Tibial nerve (tissue), 4 donors: ENCODE measurements around the gene GPR141. TPM values are rescaled to one million over a fixed set of nuclear protein-coding genes. Genes with fewer than 3 reads are reported as not detected.
A peak's percentile ranks its signal among the peaks of the same experiment; 100 is the strongest.

ENCODE experiments used
- DNase-seq, 2 donors: peaks; one replicate each; pipeline ENCODE4 v3.0.0-alpha.2; 2019; ENCODE audit warnings: low spot score in 2 of 2
- H3K27ac ChIP-seq, 4 donors: fragments of 200-600 bp; sonication (generic) in 3 of 4; one replicate each; pipeline ENCODE4 v1.5.1; 2017 to 2019; ENCODE audit warnings: mild to moderate bottlenecking in 1 of 4
- H3K27me3 ChIP-seq, 2 donors: fragments of 200-600 bp; sonication (generic) in 1 of 2; one replicate each; pipeline versions ENCODE4 v1.5.1 to v1.6.0; 2017 to 2019
- H3K36me3 ChIP-seq, 3 donors: fragments of 200-600 bp; sonication (generic); one replicate each; pipeline ENCODE4 v1.5.1; 2018 to 2019
- H3K4me1 ChIP-seq, 4 donors: fragments of 200-600 bp; sonication (generic) in 3 of 4; one replicate each; pipeline ENCODE4 v1.5.1; 2017 to 2019
- H3K4me3 ChIP-seq, 4 donors: fragments of 200-600 bp; sonication (generic) in 3 of 4; one replicate each; pipeline ENCODE4 v1.5.1; 2017 to 2019; ENCODE audit warnings: mild to moderate bottlenecking in 1 of 4, moderate library complexity in 1 of 4
- H3K9me3 ChIP-seq, 4 donors: fragments of 200-600 bp; sonication (generic) in 3 of 4; one replicate each; pipeline ENCODE4 v1.5.1; 2017 to 2019
- EP300 ChIP-seq, 2 donors: sonication (generic); formaldehyde crosslinking; IDR thresholded peaks; one replicate each; pipeline ENCODE4 v1.6.1; 2017; ENCODE audit warnings: antibody characterized with exemption in 2 of 2, mild to moderate bottlenecking in 1 of 2
- POLR2A ChIP-seq, 2 donors: fragments of 450-650 bp; IDR thresholded peaks; one replicate each; pipeline ENCODE4 v1.6.1; 2017; ENCODE audit warnings: antibody characterized with exemption in 2 of 2, mild to moderate bottlenecking in 2 of 2, moderate library complexity in 2 of 2
- WGBS, 2 donors: methylation state at CpG; one replicate each; pipeline ENCODE4 v1.1.5; 2018; 5-methylcytosine and 5-hydroxymethylcytosine counted together
- total RNA-seq, 4 donors: library from RNA; depleted of rRNA; stranded (reverse); fragments of >200 nt; gene quantifications; one replicate each; pipeline ENCODE4 v1.1.0, GENCODE V29; 2016
- TF ChIP-seq, protein P1 (sequence below), 5 experiments: fragments of 200-600 bp in 3 of 5; fragments of 450-650 bp in 2 of 5; sonication (generic) in 3 of 5; IDR thresholded peaks; one replicate each; pipeline ENCODE4 v1.5.1; 2016 to 2019; ENCODE audit warnings: antibody characterized with exemption in 5 of 5, mild to moderate bottlenecking in 3 of 5, moderate library complexity in 2 of 5

The GPR141 gene, protein sequence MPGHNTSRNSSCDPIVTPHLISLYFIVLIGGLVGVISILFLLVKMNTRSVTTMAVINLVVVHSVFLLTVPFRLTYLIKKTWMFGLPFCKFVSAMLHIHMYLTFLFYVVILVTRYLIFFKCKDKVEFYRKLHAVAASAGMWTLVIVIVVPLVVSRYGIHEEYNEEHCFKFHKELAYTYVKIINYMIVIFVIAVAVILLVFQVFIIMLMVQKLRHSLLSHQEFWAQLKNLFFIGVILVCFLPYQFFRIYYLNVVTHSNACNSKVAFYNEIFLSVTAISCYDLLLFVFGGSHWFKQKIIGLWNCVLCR
- total RNA-seq: 1 to 10 TPM in 1 of 4 donors, under 1 TPM in 1, not detected in 2; 0.84 to 3.1 TPM

DNA sequence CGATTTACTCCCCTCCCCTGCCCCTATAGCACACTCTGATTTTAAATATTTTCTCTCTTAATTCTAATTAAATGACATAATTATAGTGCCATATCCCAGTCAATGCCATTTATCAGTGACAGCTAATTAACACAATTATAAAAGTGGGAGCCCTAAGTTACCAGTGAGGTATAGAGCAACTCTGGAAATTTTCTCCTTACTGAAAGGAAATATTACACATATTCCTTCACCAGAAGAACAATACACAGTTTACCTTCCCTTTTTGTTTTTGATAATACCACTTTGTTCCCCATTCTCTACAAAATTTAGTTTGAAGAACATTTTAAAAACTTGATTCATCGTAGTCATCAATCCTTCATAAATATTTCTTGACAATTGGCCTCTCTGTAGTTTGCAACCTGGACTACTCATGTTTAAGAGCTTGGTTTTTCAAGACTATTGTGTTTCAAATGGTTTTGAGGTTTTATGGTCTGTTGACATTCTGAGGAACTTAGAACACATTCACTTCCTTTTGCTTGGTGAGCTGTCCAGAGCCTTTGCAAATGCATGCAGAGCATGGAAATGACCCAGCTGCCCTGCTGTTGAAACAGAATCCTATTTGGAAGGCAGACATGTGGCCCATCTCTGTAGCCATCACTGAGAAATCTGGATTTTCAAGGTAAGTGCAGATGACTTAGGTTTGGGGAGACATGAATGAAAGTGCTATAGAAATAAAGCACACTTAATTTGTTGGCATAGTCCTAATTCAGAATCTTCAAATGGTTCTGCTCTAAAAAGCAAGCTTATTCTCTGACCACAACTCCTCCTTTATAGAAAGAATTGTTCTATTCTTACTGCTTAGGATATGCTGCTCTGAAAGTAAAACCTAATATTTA, at the start of gene GPR141:
Gene GPR141, plus strand, starts transcription at position 521 of the 875 bp plus-strand sequence. CDS start 56,628 bp downstream, outside the sequence.
- DNase-seq: no peak
- H3K27ac ChIP-seq: peak within 1 kb of the TSS in 1 of 4 donors; percentile 20
- peaks cover 0 to 10% (median 0%) of the 10 kb centered on the region in 4 donors for H3K4me1 ChIP-seq
- H3K36me3 ChIP-seq: no peaks in the 10 kb centered on the region
- H3K27me3 ChIP-seq: no peaks in the 10 kb centered on the region
- H3K9me3 ChIP-seq: no peaks in the 10 kb centered on the region
- H3K4me3 ChIP-seq: no peak within 1 kb of the TSS
- WGBS, 2 donors: 54 to 55% methylated on average over 2 of the region's 2 CpGs
- TF ChIP-seq POLR2A (IDR thresholded peaks at IDR 0.05) (no peak), EP300 (IDR thresholded peaks at IDR 0.05) (no peak)
- TF ChIP-seq, protein P1, sequence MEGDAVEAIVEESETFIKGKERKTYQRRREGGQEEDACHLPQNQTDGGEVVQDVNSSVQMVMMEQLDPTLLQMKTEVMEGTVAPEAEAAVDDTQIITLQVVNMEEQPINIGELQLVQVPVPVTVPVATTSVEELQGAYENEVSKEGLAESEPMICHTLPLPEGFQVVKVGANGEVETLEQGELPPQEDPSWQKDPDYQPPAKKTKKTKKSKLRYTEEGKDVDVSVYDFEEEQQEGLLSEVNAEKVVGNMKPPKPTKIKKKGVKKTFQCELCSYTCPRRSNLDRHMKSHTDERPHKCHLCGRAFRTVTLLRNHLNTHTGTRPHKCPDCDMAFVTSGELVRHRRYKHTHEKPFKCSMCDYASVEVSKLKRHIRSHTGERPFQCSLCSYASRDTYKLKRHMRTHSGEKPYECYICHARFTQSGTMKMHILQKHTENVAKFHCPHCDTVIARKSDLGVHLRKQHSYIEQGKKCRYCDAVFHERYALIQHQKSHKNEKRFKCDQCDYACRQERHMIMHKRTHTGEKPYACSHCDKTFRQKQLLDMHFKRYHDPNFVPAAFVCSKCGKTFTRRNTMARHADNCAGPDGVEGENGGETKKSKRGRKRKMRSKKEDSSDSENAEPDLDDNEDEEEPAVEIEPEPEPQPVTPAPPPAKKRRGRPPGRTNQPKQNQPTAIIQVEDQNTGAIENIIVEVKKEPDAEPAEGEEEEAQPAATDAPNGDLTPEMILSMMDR (IDR thresholded peaks at IDR 0.05): no peak

DNA sequence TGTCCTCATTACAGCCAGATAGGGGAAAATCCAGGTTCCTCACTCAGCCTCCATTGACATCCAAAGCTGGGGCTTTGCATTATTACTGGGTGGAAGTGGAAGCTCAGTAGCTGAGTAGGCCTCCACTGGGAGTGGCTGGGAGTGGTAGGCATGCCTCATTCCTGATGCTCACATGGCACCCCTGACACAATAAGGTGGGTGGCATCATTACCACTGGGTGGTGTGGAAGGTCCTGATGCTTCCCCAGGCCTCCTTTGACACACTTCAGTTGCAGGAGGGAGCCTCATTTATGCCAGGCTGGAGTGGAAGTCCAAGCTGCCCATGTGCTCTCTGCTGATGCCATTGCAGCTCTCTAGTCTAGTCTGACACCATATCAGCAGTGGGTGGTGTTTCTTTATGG, 48.2 kb upstream of the GPR141 start:
- DNase-seq: no peak
- TF ChIP-seq POLR2A (IDR thresholded peaks at IDR 0.05): no peak
- TF ChIP-seq EP300 (IDR thresholded peaks at IDR 0.05): no peak
- TF ChIP-seq, protein P1 (IDR thresholded peaks at IDR 0.05): no peak
- no peak overlapping the region for H3K27ac ChIP-seq
- H3K4me1 ChIP-seq: no peaks in the 10 kb centered on the region
- no peaks in the 10 kb centered on the region for H3K27me3 ChIP-seq
- peaks cover 0 to 35% (median 4%) of the 10 kb centered on the region in 4 donors for H3K9me3 ChIP-seq
- no peak overlapping the region for H3K4me3 ChIP-seq
- no peaks in the 10 kb centered on the region for H3K36me3 ChIP-seq

DNA sequence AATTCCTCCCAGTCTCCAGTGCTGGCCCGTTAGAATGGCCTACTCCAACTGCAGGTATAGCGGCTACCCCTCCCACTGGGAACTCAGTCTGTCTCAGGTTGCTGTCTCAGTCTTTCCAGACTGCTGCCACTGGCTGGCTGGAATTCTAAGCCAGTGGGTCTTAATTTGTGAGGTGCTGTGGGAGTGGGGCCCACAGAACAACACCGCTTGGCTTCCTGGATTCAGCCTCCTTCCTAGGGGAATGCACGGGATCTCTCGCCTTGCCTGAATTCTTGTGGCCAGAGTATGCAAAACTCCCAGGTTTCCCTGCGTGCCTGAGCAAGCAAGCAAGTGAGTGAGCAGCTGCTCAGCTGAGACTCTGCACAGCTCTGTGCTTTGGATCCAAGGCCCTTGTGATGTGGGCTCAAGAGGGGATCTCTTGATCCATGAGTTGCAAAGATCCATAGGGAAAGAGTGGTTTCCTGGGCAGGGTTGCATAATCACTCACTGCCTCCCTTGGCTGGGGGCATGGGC, 41.5 kb upstream of the GPR141 start:
- peaks cover 0 to 13% (median 1%) of the 10 kb centered on the region in 4 donors for H3K9me3 ChIP-seq
- peaks cover 0 to 5% (median 0%) of the 10 kb centered on the region in 4 donors for H3K4me1 ChIP-seq
- TF ChIP-seq POLR2A (IDR thresholded peaks at IDR 0.05) (no peak), EP300 (IDR thresholded peaks at IDR 0.05) (no peak)
- TF ChIP-seq, protein P1 (IDR thresholded peaks at IDR 0.05): no peak
- no peaks in the 10 kb centered on the region for H3K36me3 ChIP-seq
- H3K4me3 ChIP-seq: no peak overlapping the region
- WGBS, 2 donors: 73 to 97% methylated on average over 6 of the region's 6 CpGs
- no peaks in the 10 kb centered on the region for H3K27me3 ChIP-seq
- no peak overlapping the region for H3K27ac ChIP-seq
- no peak for DNase-seq

DNA sequence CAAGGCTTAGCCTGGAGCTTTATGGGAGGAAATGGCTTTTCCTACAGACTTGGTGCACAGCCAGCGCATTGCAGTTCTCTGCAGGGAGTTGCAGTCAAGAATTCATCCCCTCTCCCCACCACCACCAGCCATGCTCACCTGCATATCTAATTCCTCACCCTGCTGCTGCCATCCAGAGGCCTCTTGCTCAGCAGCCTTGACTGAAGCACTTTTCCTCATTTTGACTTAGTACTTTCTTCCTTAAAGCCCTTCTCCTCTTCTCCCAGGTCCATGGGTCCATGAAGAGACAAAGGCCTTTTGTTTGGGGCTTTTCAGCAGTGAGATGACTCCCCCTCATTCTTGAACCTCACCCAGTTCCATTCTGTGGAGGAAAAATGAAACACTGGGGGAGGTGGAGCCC, 39.7 kb upstream of the GPR141 start:
- H3K27ac ChIP-seq: no peak overlapping the region

More for the DNA sequence above, 39.7 kb upstream of the GPR141 start:
- peaks cover 0 to 5% (median 0%) of the 10 kb centered on the region in 4 donors for H3K4me1 ChIP-seq
- WGBS, 2 donors: 44 to 47% methylated on average over 1 of the region's 1 CpG
- no peaks in the 10 kb centered on the region for H3K36me3 ChIP-seq
- TF ChIP-seq, protein P1 (IDR thresholded peaks at IDR 0.05): no peak
- TF ChIP-seq EP300 (IDR thresholded peaks at IDR 0.05): no peak
- TF ChIP-seq POLR2A (IDR thresholded peaks at IDR 0.05): no peak
- peaks cover 0 to 4% (median 0%) of the 10 kb centered on the region in 4 donors for H3K9me3 ChIP-seq
- no peak for DNase-seq
- no peak overlapping the region for H3K4me3 ChIP-seq
- no peaks in the 10 kb centered on the region for H3K27me3 ChIP-seq
